HepG2 (cell line): Measurements from ENCODE around the gene VPS13C. TPM values are rescaled to one million over a fixed set of nuclear protein-coding genes. Genes with fewer than 3 reads are reported as not detected.

Source experiments
- ATAC-seq: fragments of 200-7000 bp; cut with Tn5 transposase; 3 replicates; pipeline ENCODE4 v1.9.1; 2020; ENCODE audit warnings: mild to moderate bottlenecking, moderate library complexity
- BruUV-seq: library from RNA; stranded (reverse); fragments of 400-500 nt; replicated peaks from 2 replicates; lab custom pipeline; 2021; lab: Mats Ljungman, UMichigan
- CTCF ChIA-PET: fragments of 300-600 bp; formaldehyde crosslinking; extraction: SDS; loops from one replicate; lab custom pipeline; 2021; ENCODE audit warnings: low total read pairs, inconsistent platforms, low intra/inter-chr PET ratio; lab: Yijun Ruan, JAX
- POLR2A ChIA-PET: fragments of 350-600 bp; sonication (Branson Sonifier 250); formaldehyde crosslinking; loops from one replicate; lab custom pipeline; 2020; ENCODE audit warnings: antibody characterized with exemption, inconsistent platforms; lab: Yijun Ruan, JAX
- DNase-seq: peaks from one replicate; pipeline ENCODE4 v3.0.0-alpha.2; 2015; ENCODE audit warnings: low spot score
- FAIRE-seq: peaks from 3 replicates; lab custom pipeline; 2011; peaks lifted over from hg19 to GRCh38; lab: Jason Lieb, UNC
- H2AFZ ChIP-seq: one replicate; pipeline ENCODE4 v1.6.1; 2011; ENCODE audit warnings: low read length, inconsistent platforms
- H3K27ac ChIP-seq: fragments of 300-600 bp; 3 replicates; pipeline ENCODE4 v1.8.0; 2011; ENCODE audit warnings: mixed run types, mild to moderate bottlenecking, mixed read lengths, low read length, inconsistent platforms; ENCODE audit not compliant: insufficient read depth; ENCODE audit errors: extremely low read length
- H3K27me3 ChIP-seq, 2 experiments: fragments of 200-600 bp in 1 of 2; 2 replicates in 1 of 2; 3 replicates in 1 of 2; pipeline versions ENCODE4 v1.6.0 to v1.8.0; 2011; ENCODE audit warnings: low read length in 2 of 2, mild to moderate bottlenecking in 2 of 2, moderate library complexity in 2 of 2, inconsistent platforms in 1 of 2; ENCODE audit not compliant: insufficient read depth in 2 of 2, control insufficient read depth in 1 of 2
- H3K36me3 ChIP-seq, 2 experiments: fragments of 200-600 bp in 1 of 2; replicated peaks in 1 of 2; 2 replicates in 1 of 2; 3 replicates in 1 of 2; pipeline versions ENCODE4 v1.5.1 to v1.8.0; 2011; ENCODE audit warnings: low read length in 2 of 2, inconsistent platforms in 1 of 2; ENCODE audit not compliant: insufficient read depth in 2 of 2, control insufficient read depth in 1 of 2
- H3K4me1 ChIP-seq: 2 replicates; pipeline ENCODE4 v1.5.1; 2012; ENCODE audit warnings: low read length, inconsistent platforms; ENCODE audit not compliant: insufficient read depth
- H3K4me2 ChIP-seq: 2 replicates; pipeline ENCODE4 v1.6.0; 2011; ENCODE audit warnings: low read depth, low read length, inconsistent platforms
- H3K4me3 ChIP-seq, 3 experiments: fragments of 200-600 bp in 1 of 3; sonication (generic), shearing (Covaris generic) in 1 of 3; replicated peaks in 1 of 3; 2 replicates each; pipeline ENCODE4 v1.5.1; 2011 to 2016; ENCODE audit warnings: low read length in 3 of 3, inconsistent platforms in 2 of 3, low read depth in 2 of 3, mild to moderate bottlenecking in 2 of 3, control low read depth in 1 of 3, mixed read lengths in 1 of 3; ENCODE audit not compliant: insufficient read depth in 1 of 3
- H3K79me2 ChIP-seq: one replicate; pipeline ENCODE4 v1.6.1; 2011; ENCODE audit warnings: low read length, inconsistent platforms; ENCODE audit not compliant: insufficient read depth
- H3K9ac ChIP-seq: 2 replicates; pipeline ENCODE4 v1.6.0; 2011; ENCODE audit warnings: mild to moderate bottlenecking, low read depth, low read length, inconsistent platforms; ENCODE audit not compliant: insufficient read depth
- H3K9me3 ChIP-seq: 2 replicates; pipeline ENCODE4 v1.5.1; 2012; ENCODE audit warnings: mild to moderate bottlenecking, low read length
- H4K20me1 ChIP-seq: 2 replicates; pipeline ENCODE4 v1.6.0; 2011; ENCODE audit warnings: inconsistent platforms, mild to moderate bottlenecking, low read length, moderate library complexity; ENCODE audit not compliant: insufficient read depth
- EED ChIP-seq: sonication (generic); formaldehyde crosslinking; IDR thresholded peaks from 2 replicates; pipeline ENCODE4 v1.5.0; 2020; ENCODE audit warnings: mild to moderate bottlenecking, missing genetic modification reagents
- KDM1A ChIP-seq: IDR thresholded peaks from 2 replicates; pipeline ENCODE4 v1.6.1; 2016; ENCODE audit warnings: missing compliant biosample characterization
- MIER2 ChIP-seq: IDR thresholded peaks from 2 replicates; pipeline ENCODE4 v1.6.1; 2016; ENCODE audit warnings: missing biosample characterization, missing genetic modification reagents
- SP1 ChIP-seq, 2 experiments: fragments of 450-650 bp in 1 of 2; sonication (generic) in 1 of 2; formaldehyde crosslinking in 1 of 2; IDR thresholded peaks; 2 replicates each; pipeline versions ENCODE4 v1.4.0 to v1.6.1; 2016 to 2020; ENCODE audit warnings: missing genetic modification reagents in 1 of 2
- ZNF205 ChIP-seq: IDR thresholded peaks from 2 replicates; pipeline ENCODE4 v1.6.1; 2018; ENCODE audit warnings: missing biosample characterization, missing genetic modification reagents
- ZNF891 ChIP-seq: sonication (generic); formaldehyde crosslinking; IDR thresholded peaks from 2 replicates; pipeline ENCODE4 v1.5.0; 2020; ENCODE audit warnings: mild to moderate bottlenecking, missing genetic modification reagents
- WGBS: methylation state at CpG from one replicate; pipeline ENCODE4 v1.1.6; 2017; ENCODE audit warnings: low lambda C conversion rate; 5-methylcytosine and 5-hydroxymethylcytosine counted together
- in situ Hi-C: cut with HindIII; loops from 2 replicates; pipeline ENCODE4 v1.10.0; 2017; ENCODE audit warnings: low pct_unique_long_range_greater_than_20kb; ENCODE audit not compliant: extremely low pct_ligation_motif_present
- intact Hi-C: fragments of 100-400 bp; cut with micrococcal nuclease; formaldehyde crosslinking; loops from one replicate; pipeline ENCODE4 v1.10.0; 2022; ENCODE audit not compliant: unreplicated experiment
- polyA plus RNA-seq, 8 experiments: library from polyadenylated mRNA; depleted of rRNA in 3 of 8; stranded (reverse) in 7 of 8; unstranded in 1 of 8; fragments of >200 nt; fragmentation: Illumina TruSeq in 4 of 8; extraction: Trizol in 4 of 8; gene quantifications; 2 replicates each; pipeline versions ENCODE4 v1.2.1 to v1.2.3, GENCODE V29; 2011 to 2016; ENCODE audit warnings: low read depth in 4 of 8, missing spikeins in 1 of 8, mixed read lengths in 1 of 8; ENCODE audit not compliant: insufficient read depth in 1 of 8
- total RNA-seq, 5 experiments: library from RNA; depleted of rRNA; stranded (reverse); fragments of >200 nt; fragmentation: Illumina TruSeq; extraction: Trizol; gene quantifications; 2 replicates each; pipeline ENCODE4 v1.2.3, GENCODE V29; 2016; ENCODE audit warnings: low read depth in 1 of 5
- TF ChIP-seq, protein P1 (sequence below): sonication (generic); formaldehyde crosslinking; IDR thresholded peaks from 2 replicates; pipeline ENCODE4 v1.4.0; 2020; ENCODE audit warnings: missing genetic modification reagents
- TF ChIP-seq, protein P2 (sequence below): sonication (generic); formaldehyde crosslinking; IDR thresholded peaks from 2 replicates; pipeline ENCODE4 v1.4.0; 2020; ENCODE audit warnings: low read depth, mild to moderate bottlenecking, missing genetic modification reagents

Gene VPS13C
- total and polyA plus RNA-seq, 2 of the 13 experiments (the other 11 are each of a cell fraction or from before 2014, with no cell fraction given) = 10.9 to 26.8 TPM

DNA sequence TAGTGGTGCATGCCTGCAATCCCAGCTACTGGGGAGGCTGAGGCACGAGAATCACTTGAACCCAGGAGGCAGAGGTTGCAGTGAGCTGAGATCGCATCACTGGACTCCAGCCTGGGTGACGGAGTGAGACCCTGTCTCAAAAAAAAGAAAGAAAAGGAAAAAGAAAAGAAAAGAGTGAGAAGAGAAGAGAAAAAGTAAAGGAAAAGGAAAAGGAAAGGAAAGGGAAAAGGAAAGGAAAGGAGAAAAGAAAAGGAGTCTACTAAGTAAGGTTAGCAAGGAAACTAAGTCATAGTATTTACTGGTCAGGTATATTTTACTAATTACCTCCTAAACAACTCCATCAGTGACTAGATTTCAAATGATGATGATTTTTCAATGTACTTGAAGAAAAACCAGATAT is 198.3 kb downstream of the VPS13C start:
- CTCF ChIA-PET = no interaction called here
- no TSS peak for BruUV-seq
- Histone ChIP-seq H3K79me2 (no peaks in the 10 kb centered on the region), H3K4me2 (no peak overlapping the region), H3K4me3 (no peak overlapping the region), H3K9me3 (no peaks in the 10 kb centered on the region), H3K9ac (no peak overlapping the region), H3K4me1 (no peaks in the 10 kb centered on the region), H2AFZ (no peak overlapping the region), H3K27me3 (no peaks in the 10 kb centered on the region), H4K20me1 (no peaks in the 10 kb centered on the region), H3K27ac (no peak overlapping the region)
- no peak for ATAC-seq
- in situ Hi-C loops (loop anchor here (25.0 kb wide), 1 partner anchor 450 kb away; no protein-coding TSS in a partner anchor), intact Hi-C loops (no loop called here)
- FAIRE-seq = no peak
- DNase-seq = no peak
- WGBS = 100% methylated on average over 3 of the region's 3 CpGs
- TF ChIP-seq EED (CRISPR knock-in tag) (no peak), KDM1A (CRISPR knock-in tag) (no peak), SP1 (IDR thresholded peaks at IDR 0.05) (no peak), SP1 (CRISPR knock-in tag; IDR thresholded peaks at IDR 0.05) (no peak), ZNF891 (no peak), MIER2 (no peak), ZNF205 (CRISPR knock-in tag) (no peak)
- TF ChIP-seq, protein P1, sequence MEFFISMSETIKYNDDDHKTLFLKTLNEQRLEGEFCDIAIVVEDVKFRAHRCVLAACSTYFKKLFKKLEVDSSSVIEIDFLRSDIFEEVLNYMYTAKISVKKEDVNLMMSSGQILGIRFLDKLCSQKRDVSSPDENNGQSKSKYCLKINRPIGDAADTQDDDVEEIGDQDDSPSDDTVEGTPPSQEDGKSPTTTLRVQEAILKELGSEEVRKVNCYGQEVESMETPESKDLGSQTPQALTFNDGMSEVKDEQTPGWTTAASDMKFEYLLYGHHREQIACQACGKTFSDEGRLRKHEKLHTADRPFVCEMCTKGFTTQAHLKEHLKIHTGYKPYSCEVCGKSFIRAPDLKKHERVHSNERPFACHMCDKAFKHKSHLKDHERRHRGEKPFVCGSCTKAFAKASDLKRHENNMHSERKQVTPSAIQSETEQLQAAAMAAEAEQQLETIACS (CRISPR knock-in tag) = no peak
- TF ChIP-seq, protein P2, sequence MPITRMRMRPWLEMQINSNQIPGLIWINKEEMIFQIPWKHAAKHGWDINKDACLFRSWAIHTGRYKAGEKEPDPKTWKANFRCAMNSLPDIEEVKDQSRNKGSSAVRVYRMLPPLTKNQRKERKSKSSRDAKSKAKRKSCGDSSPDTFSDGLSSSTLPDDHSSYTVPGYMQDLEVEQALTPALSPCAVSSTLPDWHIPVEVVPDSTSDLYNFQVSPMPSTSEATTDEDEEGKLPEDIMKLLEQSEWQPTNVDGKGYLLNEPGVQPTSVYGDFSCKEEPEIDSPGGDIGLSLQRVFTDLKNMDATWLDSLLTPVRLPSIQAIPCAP (CRISPR knock-in tag) = no peak
- TF ChIP-seq, all 625 proteins: peak for 0
- no peaks in the 10 kb centered on the region for H3K36me3 ChIP-seq
- POLR2A ChIA-PET = no interaction called here
